GM21825 (cell line): ENCODE data around the gene UHRF1.
A peak's percentile ranks its signal among the peaks of the same experiment; 100 is the strongest.
"Not testable (repeated sequence)": the region's sequence is repeated elsewhere in the genome, so short reads cannot be mapped to it uniquely, and the experiment has no call there.

Source experiments
- ATAC-seq: cut with Tn5 transposase; IDR thresholded peaks from one replicate; pipeline ENCODE4 v1.9.1; 2021; ENCODE audit warnings: mild to moderate bottlenecking, moderate library complexity; ENCODE audit not compliant: unreplicated experiment

Gene UHRF1

DNA sequence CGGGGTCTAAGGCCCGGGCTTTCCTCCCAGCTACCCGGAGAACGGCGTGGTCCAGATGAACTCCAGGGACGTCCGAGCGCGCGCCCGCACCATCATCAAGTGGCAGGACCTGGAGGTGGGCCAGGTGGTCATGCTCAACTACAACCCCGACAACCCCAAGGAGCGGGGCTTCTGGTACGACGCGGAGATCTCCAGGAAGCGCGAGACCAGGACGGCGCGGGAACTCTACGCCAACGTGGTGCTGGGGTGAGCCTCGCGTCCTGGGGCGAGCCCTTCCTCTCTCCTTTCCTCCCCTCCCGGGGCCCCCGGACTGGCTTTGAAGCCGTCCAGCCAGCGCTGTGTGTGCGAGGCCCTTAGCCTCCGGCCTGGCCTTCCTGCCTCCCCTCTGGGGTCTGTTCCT is 23.4 kb downstream of the UHRF1 start:
- ATAC-seq, result no peak

DNA sequence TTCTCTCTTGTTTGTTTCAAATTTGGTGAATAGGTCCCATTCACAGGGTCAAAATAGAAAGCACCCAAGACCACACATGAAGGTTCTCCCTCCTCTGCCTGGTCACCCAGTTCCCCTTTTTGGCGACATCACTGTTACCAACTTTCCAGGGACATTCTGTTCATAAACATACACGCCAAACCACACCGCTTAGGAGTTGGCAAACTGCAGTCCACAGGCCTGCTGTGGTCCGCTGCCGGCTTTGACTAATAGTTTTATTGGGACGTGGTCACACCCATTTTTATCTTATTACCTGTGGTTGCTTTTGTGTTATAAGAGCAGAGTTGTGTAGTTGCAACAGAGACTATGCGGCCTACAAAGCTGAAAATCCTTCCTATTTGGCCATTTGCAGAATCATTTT is 24.2 kb downstream of the UHRF1 start:
- no peak for ATAC-seq

DNA sequence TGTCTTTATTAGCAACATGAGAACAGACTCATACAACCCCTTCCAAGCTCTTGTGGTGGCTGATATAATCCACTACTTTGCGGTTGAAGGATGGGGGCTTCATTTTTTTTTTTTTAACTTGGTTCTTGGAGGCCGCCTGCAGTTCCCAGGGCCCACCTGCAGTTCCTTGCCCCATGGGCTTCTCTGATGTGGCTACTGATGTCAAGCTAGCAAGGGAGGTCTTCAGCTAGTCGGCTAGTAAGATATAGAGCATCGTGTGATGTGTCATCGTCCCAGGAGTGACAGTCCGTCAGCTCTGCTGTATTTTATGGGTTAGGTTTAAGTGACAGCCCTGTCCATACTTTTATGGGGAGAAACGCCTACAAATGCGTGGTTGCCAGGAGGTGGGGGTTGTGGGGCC is 26.1 kb downstream of the UHRF1 start:
- ATAC-seq, result no peak

DNA sequence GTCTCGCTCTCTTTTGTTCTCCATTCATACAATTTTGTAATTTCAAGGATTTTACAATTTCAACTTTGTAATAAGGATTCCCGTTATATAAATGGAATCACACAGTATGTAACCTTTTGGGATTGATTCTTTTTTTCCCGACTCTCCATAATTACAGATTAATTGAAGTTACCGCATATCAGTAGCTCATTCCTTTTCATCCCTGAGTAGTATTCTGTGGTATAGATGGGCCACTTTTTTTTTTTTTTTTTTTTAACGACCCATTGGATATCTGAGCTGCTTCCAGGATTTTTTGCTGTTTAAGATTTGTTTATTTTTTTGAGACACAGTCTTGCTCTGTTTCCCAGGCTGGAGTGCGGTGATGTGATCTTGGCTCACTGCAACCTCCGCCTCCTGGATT is 27.8 kb downstream of the UHRF1 start:
- ATAC-seq, result no peak

DNA sequence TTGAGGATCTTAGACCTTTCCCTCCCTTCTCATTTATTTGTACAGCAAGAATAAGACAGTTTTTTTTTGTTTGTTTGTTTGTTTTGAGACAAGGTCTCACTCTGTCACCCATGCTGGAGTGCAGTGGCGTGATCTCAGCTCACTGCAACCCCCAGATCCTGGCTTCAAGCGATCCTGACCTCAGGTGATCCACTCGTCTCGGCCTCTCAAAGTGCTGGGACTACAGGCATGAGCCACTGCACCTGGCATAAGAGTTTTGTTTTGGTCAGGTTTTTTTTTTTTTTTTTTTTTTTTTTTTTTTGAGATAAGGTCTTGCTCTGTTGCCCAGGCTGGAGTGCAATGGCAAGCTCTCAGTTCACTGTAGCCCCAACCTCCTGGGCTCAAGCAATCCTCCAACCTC is 29.2 kb downstream of the UHRF1 start:
- not testable (repeated sequence) for ATAC-seq

DNA sequence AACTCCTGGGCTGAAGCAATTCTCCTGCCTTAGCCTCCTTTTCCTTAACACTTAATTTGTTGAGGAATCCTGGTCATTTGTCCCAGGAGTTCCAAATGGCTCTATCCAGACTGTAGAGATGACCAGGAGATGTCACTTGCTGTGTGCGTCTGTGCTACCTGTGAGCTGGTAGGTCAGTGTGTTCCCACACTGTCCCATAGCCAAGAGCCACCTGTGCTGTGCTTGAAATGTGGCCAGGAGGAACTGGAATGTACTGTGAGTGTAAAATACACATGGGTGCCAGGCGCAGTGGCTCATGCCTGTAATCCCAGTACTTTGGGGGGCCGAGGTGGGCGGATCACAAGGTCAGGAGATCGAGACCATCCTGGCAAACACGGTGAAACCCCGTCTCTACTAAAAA is 30.2 kb downstream of the UHRF1 start:
- no peak for ATAC-seq

DNA sequence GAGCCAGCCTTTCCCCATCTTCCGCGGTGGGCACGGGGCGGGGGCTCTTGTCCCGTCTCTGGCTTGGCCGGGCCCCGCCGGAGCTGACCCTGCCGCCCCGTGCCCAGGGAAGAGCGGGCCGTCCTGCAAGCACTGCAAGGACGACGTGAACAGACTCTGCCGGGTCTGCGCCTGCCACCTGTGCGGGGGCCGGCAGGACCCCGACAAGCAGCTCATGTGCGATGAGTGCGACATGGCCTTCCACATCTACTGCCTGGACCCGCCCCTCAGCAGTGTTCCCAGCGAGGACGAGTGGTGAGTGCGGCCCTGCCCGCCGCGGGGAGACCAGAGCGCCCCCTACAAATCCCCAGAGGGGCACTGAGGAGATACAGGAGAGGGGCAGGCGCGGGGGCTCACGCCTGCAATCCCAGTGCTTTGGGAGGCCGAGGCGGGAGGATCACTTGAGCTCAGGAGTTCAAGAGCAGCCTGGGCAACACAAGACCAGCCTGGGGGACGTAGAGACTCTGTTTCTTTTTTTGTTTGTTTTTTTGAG is 32.4 kb downstream of the UHRF1 start:
- ATAC-seq, result not testable (repeated sequence)

DNA sequence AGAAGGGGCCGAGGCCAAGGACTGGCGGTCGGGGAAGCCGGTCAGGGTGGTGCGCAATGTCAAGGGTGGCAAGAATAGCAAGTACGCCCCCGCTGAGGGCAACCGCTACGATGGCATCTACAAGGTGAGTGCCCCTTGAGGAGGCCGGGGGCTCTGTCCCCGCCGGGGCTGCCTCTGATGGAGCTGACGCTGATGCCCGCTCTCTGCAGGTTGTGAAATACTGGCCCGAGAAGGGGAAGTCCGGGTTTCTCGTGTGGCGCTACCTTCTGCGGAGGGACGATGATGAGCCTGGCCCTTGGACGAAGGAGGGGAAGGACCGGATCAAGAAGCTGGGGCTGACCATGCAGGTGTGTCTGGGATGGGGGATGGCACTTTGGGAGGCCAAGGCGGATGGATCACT is 41.3 kb downstream of the UHRF1 start:
- not testable (repeated sequence) for ATAC-seq

DNA sequence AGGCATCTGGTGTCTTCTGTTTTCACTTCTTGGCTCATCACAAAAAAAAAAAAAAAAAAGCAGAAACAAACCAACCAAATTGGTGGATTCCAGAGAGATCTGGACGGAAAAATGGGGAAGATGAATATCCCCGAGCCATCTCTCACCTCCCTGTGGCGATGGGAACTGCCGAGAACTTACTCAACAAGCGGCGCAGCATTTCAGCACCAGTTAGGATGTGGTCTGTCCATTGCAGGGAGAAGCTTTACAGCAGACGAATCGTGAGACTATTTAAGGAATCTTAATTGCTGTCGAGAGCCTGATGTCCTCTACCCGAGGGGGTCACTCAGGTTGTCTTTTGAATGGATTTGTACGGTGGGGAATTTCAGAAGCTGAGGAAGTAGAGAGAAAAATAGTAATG is 42.4 kb downstream of the UHRF1 start:
- ATAC-seq, result no peak

DNA sequence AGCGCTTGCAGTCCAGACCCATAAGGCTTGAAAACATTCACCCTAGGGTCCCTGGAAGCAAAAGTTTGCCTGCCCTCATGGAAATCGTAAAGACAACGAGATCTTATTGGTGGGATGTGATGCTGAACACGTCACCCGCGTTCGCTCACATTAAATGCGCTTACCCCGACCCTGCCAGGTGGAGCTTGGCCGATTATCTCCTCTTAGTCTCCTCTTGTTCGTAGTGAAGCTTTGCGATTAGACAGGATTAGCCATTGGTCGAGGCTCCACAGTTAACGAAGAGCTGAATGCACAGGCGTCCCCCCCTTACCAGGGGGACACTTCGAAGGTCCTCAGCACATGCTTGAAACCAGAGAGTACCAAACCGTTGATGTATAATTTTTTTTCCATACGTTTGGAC is 43.6 kb downstream of the UHRF1 start:
- ATAC-seq, result no peak

DNA sequence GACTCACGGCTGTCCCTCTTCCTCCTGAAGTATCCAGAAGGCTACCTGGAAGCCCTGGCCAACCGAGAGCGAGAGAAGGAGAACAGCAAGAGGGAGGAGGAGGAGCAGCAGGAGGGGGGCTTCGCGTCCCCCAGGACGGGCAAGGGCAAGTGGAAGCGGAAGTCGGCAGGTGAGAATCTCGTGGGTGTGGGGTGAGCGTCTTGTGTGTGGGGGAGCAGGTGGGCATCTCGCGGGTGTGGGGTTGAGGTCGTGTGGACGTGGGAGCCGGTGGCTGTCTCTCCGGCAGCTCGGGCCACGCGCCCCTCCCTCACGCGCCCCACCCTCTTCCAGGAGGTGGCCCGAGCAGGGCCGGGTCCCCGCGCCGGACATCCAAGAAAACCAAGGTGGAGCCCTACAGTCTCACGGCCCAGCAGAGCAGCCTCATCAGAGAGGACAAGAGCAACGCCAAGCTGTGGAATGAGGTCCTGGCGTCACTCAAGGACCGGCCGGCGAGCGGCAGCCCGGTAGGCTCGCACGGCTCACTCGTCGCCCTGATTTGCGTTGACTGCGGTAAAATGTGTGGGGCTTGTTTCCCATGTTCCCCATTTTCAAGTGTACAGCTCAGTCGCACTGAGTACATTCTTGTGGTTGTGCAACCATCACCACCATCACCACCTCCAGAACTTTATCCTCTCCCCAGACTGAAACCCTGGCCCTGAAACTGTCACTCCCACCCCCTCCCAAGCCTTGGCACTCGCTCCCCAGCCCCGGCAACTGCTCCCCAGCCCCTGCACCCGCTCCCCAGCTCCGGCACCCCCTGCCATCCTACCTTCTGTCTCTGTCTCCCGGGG is 45.2 kb downstream of the UHRF1 start:
- ATAC-seq, result not testable (repeated sequence)

DNA sequence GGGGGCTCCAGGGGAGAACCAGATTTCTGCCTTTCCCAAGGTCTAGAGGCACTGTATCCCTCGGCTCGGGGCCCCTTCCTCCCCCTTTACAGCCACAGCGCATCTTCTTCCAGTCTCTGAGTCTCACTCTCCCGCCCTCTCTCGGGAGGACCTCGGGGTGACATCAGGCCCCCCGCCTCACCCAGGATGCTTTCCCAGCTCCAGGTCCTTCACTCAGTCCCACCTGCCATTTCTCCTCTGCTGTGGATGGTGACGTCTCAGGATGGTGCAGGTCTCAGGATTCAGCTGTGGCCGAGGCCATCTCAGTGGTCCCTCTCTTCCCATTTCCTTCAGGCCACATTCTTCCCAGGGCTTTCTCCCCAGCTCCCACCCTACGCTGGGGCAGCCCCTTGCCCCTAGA is 46.0 kb downstream of the UHRF1 start:
- no peak for ATAC-seq

DNA sequence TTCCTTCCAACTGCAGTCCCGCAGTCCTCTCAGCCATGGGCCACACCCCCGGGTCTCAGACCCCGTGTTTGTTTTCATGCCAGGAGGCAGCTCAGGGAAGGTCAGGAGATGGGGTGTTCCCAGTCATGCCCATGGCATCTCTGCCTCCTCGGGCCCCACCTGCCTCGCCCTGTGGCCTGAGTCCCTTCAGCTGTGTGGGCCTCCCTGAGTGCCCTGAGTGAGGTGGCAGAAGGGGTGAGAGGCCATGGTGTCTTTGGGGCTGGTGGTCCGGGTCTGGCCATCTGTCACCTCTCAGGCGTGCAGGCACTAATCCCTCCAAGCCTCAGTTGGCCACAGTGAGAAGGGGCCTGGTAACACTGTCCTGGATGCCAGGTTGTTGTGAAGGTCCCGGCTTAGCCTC is 48.7 kb downstream of the UHRF1 start:
- ATAC-seq, result no peak

DNA sequence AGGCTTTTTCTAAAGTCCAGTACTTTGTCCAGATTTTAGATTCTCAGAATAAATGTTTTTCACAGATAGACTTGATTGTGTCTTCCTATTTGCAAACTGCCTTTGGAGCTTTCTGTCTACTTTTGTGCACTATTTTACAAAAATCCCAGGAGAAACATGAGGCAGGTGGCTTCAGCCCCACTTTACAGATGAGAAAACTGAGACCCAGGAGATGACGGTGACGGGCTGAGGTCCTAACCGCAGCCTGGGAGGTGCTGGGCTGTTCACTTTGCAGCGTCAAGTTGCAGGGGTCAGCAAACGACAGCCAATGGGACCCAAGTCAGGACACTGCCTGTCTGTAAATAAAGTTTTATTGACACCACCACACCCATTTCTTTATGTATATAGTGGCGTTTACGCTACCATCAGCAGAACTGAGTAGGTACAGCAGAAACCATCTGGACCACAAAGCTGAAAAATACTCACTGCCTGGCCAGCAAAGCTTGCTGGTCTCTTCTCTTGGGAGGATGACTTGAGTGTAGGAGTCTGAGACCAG is 52.9 kb downstream of the UHRF1 start:
- no peak for ATAC-seq

DNA sequence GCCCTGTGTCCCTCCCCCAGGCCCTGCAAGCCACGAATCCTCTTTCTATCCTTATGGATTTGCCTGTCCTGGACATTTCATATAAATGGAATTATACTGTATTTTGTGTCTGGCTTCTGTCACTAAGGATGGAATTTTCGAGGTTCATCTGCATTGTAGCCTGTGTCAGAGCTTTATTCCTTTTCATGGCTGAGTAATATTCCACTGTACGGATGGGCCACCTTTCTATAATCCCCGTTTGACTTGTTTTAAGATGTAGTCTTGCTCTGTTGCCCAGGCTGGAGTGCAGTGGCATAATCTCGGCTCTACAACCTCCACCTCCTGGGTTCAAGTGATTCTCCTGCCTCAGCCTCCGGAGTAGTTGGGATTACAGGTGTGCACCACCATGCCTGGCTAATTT is 55.8 kb downstream of the UHRF1 start:
- no peak for ATAC-seq

DNA sequence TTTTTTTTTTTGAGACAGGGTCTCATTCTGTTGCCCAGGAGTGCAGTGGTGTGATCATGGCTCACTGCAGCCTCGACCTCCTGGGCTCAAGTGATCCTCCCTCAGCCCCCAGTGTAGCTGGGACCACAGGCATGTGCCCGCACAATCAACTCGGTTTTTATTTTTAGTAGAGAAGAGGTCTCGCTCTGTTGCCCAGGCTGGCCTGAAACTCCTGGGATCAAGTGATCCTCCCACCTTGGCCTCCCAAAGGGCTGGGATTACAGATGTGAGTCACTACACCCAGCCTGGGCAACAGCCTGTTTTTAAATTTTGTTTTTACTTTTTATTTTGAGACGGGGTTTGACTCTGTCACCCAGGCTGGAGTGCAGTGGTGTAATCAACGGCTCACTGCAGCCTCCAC is 57.3 kb downstream of the UHRF1 start:
- no peak for ATAC-seq

DNA sequence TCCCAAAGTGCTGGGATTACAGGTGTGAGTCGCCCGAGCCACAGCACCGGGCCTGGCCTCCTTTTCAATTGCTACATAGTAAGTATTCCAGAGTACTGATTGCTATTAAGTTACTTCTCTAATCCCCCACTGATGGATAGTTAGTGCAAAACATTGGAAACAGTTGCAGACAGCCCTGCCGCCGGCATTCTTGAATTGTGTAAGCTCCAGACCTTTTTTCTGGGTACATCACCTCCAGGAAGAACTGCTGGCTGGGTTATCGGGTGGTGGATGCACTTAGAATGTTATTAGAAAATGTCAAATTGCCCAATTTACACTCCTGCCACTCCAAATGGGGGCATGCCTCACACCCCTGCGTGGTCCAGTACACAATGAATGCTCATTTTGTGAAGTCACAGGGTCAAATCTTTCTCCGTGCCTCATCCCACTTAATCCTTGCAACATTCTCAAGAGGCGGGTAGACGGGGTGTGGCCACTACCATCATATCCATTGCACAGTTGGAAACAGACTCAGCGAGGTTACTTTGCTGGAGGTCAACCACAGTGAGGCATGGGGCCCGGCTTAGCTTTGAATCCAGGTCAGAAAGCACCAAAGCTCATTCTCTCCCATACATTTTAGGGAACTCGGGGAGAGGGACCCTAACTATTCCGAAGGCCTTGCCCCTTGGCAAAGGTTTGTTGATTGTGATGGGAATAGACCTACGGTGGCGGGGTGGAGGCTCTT is 58.6 kb downstream of the UHRF1 start:
- ATAC-seq, result no peak

DNA sequence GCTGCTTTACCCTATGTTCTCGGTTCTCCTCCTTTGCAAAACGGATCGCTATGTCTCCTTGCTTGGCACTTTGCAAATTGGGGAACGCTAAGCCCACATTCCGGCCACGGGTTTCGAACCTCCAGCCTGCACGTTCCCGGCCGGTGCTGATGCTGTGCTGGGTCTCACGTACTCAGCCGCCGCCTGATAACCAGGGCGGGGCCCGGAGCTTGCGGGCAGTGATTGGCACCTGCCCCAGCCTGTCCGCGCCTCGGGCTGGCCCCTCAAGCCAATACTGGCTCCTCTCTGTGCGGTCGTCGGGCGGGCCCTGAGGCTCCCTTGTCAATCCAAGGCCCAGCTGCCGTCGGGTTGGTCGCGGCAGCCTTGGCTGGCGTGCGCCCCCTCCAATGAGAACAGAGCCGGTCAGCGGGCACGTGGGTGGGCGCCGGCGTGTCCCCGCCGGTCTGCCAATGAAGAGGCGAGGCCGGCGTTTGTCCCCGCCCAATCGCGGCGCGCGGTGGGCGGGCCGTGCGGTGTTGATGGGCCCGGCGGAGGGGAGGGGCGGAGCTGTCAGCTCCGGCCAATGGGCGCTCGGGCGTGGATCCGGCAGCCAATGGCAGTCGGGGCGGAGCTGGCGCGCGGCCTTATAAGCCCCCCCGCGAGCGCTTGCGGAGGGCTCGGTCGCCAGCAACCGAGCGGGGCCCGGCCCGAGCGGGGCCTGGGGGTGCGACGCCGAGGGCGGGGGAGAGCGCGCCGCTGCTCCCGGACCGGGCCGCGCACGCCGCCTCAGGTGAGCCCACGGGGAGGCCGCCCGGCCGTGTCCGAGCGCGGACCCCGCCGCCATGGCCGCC is 59.4 kb downstream of the UHRF1 start, which contains the start of gene KDM4B:
KDM4B (plus strand) TSS at position 652 of the 830 bp plus-strand sequence. CDS start 63,778 bp downstream, outside the sequence.
- ATAC-seq, result peak; percentile 86

DNA sequence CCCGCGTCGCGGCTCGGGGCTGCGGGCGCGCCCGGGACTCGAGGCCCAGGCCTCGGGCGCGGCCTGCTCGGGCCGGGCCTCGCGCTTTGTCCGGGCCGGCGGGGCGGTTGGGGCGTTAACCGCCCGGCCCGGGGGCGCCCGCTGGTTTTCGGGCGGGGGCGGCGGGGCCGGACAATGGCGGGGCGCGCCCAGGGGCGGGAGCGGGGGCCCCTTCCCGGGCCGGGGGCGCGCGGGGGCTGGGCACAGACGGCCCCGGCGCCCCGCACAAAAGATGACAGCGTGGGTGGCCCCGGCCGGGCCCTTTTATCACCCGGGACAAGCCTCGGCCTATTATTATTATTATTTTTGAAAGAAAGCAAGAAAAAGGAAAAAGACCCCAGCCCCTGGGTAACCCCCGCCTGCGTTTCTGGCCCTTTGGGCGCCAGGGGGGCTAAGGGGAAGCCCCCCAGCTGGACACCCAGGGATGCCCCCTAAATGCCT is 60.0 kb downstream of the UHRF1 start:
- ATAC-seq, result no peak

DNA sequence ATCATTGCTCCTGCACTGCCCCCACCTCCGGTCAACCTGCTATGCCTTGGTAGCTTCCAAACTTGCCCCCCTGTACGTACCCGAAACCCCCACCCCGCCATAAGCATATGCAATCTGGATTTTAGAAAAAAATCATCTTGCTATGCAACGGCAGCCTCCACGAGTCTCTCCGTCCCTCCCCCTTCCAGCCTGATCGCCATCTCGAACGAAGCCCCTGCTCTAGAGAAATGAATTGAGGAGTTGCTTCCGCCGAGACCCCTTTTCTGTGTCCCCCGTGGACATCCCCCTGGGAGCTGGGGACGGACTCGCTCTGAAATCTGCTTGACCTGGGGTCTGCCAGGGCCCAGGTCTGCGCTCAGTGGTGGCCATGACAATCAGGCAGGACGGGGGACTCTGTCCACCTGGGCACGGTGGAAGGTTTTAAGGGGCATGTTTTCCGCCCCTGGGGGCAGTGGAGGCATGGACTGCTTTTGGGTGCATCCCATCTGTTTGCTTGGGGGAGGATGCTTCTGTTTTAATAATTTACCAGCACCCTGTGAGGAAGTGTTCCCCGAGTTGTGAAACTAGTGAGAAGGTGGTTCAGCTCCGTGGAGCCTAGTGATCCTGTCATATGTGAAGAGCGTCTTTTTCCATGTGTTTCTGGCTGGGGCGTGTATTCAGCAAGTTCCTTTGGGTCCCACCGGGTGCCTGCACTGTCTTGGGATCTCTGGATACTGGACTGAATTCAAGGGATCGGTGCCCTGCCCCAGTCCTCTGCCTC is 60.7 kb downstream of the UHRF1 start:
- ATAC-seq, result no peak
